Stimulated activated CD8-positive, alpha-beta memory T cell treated with anti-CD3 and anti-CD28 coated beads, Interleukin-4, amount 100 ng/mL, for 48 hours (primary cell): ENCODE data around the gene TBC1D16.
"Not testable (repeated sequence)": the region's sequence is repeated elsewhere in the genome, so short reads cannot be mapped to it uniquely, and the experiment has no call there.

Experiments used
- DNase-seq: peaks from one replicate; pipeline ENCODE4 v3.0.0-alpha.2; 2020

TBC1D16 gene

GRCh38 chr17:79909121-79909520 is 126.6 kb downstream of the TBC1D16 start:
- DNase-seq, result no peak

DNA sequence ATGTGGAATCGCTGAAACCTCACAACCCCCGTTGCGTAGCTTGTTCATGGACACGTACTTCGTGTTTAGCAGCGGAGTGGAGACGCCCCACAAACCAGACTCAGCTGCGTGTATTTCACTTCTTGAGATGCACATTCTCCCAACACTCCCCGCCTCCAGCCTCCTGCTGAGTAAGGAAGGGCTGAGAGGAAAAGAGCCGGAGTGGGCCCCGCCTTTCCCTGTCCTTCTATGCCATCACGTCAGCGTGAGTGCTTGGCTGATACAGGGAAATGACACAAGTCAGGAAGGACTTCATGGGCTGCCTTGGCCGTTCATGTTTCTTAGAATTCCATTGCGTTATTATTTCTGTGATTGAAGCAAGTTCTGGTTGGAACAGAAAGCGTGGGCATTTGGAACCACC is 127.8 kb downstream of the TBC1D16 start:
- DNase-seq, result no peak

DNA sequence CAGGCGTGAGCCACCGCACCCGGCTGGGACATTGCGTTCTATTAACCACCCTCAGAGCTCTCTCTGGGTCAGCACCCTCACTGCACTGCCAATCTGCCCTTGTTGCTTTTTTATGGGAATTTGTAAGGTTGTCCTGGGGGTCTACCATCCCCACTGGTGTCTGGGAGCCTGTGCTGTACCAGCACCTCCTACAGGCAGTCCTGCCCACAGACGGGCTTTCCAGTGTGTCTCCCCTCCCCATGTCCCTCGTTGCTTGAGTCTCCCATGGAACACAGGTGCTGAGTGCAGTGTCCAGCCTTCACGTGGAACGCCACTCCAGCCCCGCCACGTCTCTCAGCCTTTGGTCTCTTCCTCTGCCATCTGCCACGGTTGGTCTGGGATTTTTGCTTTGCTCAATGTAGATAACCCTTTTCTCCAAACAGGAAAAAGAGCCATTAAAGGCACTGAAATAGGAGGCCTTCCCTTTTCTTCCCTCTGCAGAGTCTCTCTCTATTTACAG is 128.4 kb downstream of the TBC1D16 start:
- no peak for DNase-seq

- no peak for DNase-seq
Measured at GRCh38 chr17:79905832-79906231, 129.8 kb downstream of the TBC1D16 start.

- DNase-seq, result no peak
Measured at GRCh38 chr17:79904865-79905264, 130.8 kb downstream of the TBC1D16 start.

DNA sequence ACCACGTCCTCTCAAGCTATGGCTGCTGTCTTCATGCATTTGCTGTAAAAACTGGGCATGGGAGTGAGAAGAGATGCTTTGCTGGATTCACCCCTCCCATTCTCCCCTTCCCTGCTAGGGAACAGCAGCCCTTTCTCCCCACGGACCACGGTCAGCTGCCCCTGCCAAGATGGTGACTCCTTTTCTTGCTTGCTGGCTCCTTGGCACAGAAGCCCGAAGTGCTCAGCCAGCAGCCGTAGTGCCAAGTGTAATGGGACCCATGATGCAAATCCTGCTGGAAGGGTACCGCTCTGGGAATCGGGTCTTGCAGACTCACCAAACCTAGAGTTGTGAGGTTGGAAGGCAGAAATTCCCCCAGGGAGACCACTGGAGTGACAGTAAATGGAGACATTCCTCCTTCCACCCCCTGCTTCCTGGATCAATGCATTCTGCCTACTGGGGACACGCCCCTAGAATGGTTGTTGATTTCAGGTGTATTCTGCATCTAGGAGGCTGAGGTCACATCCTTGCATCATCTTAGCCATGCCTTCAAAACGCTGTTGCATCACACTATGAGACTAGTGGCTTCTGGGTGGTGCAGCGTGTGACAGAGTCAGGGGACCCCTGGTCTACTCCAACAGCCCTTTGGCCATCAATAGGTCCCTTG is 133.4 kb downstream of the TBC1D16 start:
- DNase-seq, result no peak

- DNase-seq, result no peak
Measured at GRCh38 chr17:79901131-79901530, 134.5 kb downstream of the TBC1D16 start.

DNA sequence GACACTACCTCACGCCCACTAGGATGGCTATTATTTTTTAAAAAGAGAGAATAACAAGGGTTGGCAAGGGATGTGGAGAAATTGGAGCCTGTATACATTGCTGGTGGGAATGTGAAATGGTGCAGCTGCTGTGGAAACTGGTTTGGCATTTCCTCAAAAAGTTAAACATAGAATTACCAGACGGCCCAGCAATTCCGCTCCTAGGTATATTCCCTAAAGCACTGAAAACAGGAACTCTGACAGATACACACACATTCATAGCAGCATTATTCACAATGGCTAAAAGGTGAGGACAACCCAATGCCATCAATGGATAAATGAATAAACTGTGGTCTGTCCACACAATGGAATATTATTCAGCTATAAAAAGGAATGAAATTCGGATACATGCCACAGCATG is 136.1 kb downstream of the TBC1D16 start:
- DNase-seq, result no peak

DNA sequence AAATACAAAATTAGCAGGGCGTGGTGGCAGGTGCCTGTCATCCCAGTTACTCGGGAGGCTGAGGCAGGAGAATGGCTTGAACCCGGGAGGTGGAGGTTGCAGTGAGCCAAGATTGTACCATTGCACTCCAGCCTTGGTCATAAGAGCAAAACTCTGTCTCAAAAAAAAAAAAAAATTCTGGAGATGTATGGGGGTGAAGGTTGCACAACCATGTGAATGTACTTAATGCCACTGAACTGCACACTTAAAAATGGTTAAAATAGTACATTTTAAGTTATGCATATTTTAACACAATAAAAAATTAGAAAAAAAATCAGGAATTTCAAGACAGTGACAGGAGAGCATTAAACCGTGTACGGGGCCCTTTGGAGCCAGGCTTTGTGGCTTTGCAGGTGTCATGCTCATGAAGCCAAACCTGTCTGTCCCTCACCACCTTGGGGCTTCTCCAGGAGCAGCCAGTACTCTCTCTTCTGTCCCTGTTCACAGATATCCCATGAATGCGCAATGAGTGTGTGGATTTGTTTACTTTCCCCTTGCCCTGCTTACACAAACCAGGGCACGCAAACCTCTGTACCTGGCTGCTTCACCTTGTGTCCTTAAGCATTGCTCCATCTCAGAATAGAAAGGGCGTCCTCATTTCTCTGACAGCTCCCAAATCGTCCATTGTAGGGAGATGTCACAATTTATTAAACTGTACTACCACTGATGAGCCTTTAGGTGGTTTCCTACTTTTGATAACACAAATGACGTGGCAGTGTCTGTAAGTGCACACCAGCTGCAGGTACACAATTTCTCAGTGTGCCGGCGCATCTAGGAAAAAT is 138.2 kb downstream of the TBC1D16 start:
- no peak for DNase-seq

GRCh38 chr17:79893457-79893856 is 142.2 kb downstream of the TBC1D16 start:
- DNase-seq, result not testable (repeated sequence)

GRCh38 chr17:79892457-79893241 is 143.0 kb downstream of the TBC1D16 start:
- no peak for DNase-seq

DNA sequence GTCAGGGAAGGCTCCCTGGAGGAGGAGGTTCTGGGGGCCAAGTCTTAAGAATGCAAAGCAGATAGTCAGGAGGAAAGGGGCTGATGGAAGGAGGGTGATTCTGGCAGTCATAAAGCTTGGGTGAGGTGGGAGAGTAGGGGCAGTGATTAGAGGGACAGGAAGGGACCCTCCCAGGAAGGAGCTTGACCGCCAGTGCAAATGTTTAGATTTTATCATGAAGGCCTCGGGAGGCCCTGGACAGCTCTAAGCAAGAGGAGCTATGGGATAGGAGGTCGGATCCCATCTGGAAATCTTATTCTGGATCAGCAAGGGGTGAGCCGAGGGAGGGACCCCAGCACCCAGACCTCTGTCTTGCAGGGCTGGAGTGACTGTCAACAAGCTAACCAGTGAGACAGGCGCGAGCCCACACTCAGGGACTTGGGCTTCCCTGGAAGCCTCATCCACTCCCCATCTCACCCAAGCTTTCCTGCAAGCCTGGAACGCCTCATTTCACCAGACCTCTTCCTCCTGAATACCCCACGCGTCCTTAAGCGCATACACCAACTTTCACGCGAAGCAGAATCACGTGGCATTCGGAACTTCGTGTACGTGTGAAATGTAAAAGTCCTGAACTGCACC is 144.4 kb downstream of the TBC1D16 start:
- DNase-seq, result no peak

GRCh38 chr17:79890706-79891105 is 145.0 kb downstream of the TBC1D16 start:
- no peak for DNase-seq

DNA sequence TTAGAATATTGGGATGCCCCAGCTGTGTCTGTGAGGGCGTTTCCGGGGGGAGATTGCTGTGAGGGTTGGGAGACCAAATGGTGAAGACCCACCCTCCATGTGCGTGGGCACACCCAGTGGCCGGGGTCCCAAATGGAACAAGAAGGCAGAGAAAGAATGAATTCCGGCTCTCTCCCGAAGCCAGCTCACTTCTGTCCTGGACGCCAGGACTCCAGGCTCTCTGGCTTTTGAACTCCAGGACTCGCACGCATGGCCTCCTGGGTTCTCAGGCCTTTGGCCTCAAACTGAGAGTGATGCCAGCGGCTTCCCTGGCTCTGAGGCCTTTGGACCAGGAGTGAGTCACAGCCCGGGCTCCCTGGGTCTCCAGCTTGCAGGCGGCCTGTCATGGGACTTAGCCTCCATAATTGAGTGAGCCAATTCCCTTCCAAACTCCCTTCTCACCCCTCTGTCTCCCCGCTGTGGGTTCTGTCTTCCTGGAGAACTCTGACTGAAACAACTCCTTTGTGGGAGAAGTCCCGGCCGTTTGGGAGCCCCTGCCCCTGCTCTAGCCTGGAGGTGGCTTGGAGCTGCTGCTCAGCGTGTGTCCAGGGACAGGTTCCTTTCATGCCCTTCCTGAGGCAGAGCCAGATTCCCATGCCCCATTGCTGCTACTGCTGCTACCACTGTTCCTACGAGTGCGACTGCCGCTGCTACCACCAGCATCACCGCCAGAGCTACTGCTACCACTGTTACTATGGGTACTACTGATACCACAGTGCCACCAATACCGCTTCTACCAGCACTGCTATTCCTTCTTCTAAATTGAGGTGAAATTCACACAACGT is 146.6 kb downstream of the TBC1D16 start:
- DNase-seq, result no peak

DNA sequence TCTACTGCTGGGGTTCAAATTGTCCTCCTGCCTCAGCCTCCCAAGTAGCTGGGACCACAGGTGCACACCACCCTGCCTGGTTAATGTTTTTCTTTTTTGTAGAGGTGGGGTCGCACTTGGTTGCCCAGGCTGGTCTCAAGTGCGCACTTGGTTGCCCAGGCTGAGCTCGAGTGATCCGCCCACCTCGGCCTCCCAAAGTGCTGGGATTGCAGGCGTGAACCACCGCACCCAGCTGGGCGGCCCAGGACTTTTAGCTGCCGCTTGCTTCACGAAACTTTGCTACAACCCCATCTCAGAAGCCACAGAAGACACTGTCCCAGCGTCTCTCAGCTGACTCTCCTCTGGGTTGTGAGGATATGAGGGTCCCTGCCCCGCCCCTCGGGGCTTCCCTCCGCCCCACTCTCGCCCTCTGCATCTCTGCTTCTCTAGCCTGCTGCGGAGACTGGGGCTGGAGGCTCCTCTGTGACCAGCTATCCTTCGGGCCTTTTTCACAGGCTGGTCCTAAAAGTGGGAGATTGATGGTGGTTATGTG is 147.6 kb downstream of the TBC1D16 start:
- no peak for DNase-seq

DNA sequence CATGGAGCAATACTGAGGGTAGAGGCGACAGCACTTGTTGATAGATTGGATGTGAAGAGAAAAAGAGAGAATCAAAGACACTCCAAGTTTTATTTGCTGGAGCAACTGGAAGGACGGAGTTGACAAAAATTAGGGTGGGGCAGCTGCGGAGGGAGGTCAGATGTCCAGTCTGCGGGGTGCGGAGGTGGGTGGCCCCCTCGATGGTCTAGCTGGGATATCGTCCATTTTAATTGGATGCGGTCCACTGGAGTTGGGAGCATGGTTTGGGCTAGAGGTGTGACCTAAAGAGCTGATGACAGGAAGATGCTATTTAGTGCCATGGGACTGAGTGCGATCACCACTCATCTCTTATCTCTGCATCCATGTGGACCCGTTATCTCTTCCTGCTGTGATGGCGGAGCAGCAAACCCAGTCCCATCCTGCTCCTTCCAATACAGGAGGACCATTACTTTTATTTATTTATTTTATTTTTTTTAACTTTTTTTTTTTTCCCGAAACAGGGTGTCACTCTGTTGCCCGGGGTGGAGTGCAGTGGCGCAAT is 148.2 kb downstream of the TBC1D16 start:
- no peak for DNase-seq

DNA sequence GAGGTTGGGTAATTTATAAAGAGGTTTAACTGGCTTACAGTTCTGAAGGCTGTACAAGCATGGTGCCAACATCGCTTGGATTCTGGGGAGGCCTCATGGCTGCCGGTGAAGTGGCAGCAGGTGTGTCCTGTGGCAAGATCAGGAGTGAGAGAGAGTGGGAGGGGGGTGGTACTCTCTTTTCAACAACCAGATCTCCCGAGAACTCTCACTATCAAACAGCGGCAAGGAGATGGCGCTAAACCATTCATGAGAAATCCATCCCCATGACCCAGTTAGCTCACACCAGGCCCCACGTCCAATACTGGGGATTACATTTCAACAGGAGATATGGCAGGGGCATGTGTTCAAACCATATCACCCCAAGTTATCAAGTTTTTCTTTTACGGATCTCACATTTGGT is 152.5 kb downstream of the TBC1D16 start:
- DNase-seq, result no peak
